Activated CD8-positive, alpha-beta memory T cell treated with anti-CD3 and anti-CD28 coated beads for 24 hours (primary cell): ENCODE measurements around the gene FGF7.
"Not testable (repeated sequence)": the region's sequence is repeated elsewhere in the genome, so short reads cannot be mapped to it uniquely, and the experiment has no call there.

Source experiments
- DNase-seq: peaks from one replicate; pipeline ENCODE4 v3.0.0-alpha.2; 2020

Gene FGF7

DNA sequence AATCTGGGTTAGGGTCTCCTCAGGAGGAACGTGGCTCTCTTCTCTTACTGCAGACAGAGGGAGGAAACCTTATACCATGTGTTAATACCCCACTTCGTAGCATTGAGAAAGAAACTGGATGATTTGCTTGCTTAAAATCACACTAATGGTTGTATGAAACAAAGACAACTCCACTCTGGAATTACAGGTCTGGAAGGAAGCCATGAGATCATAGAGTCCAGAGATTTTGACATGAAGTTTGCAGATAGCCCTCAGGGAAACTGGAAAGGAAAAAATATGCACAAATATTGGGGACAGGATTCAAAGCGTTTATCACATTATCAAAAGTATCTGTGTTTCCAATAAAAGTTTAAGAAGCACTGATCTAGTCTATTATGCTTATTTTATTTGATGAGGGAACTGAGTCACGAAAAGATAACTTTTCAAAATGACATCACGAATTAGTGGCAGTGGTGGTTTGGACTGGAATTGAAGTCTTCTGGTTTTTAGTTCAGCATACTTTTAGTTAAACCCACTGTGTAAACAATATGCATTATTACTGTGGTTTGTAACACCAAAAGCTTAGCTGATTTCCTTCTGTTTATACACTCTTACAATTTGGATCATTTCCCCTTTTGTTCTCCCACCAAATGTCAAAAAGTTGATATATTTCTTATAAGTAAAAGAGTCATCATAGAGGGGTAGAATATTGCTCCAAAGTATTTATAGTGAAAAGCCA lies 16.8 kb downstream of the FGF7 start:
- no peak for DNase-seq

GRCh38 chr15:49441356-49441755 lies 18.3 kb downstream of the FGF7 start:
- no peak for DNase-seq

DNA sequence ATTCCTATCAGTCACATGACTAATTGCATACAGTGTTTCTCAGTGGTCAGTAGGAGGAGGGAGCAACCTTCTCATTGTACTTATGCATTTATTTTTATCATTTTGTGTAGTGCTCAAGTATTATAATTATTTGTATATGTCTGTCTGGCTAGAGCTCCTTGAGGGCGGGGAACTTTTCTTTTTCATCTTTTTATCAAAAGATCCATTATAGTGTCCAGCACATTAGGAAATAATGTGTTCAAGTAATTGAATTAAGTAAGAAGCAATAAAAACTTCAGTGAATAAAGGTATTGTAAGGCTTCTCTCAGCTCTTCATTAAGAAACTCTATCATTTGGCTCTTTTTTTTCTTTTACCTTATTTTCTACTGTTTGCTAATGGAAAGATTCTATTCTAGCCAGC lies 18.8 kb downstream of the FGF7 start:
- DNase-seq: no peak

- DNase-seq: no peak
Observed at GRCh38 chr15:49452595-49452994, 29.6 kb downstream of the FGF7 start.

DNA sequence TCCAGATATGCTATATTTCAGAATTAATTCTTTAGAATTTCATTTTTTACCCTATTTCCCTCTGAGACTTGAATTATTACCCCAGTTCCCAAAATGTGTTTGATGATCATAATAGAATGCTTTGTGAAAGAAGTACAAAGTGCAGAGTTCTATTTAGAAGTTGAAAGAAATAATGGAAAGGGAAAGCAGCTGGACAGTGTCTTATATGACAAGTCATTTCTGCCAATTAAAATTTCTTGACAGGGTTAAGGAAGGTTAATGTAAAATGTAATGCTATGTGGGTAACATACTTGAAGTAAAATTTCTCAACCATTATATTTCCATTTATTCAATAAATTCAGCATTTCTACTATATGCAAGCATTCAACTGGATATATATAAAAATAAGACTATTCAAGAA lies 33.1 kb downstream of the FGF7 start:
- DNase-seq: no peak

DNA sequence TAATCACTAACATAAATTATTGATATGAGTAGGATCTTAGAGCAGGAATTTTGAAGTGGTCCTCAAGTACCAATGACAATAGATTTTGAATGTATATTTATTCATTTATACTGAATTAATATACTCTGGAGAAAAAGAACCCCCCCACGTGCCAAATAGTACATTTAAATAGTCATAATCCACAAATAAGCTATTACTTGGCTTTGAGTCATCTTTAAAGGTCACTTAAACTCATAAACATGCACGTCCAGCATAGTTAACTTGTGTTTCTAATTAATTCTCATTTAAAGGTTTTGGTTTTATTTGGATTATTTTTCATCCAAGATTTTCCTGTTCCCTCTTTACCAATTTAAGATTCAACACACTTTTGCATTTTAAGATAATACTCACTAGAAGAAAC lies 35.1 kb downstream of the FGF7 start:
- DNase-seq: no peak

- no peak for DNase-seq
Observed at GRCh38 chr15:49460411-49460941, 37.4 kb downstream of the FGF7 start.

DNA sequence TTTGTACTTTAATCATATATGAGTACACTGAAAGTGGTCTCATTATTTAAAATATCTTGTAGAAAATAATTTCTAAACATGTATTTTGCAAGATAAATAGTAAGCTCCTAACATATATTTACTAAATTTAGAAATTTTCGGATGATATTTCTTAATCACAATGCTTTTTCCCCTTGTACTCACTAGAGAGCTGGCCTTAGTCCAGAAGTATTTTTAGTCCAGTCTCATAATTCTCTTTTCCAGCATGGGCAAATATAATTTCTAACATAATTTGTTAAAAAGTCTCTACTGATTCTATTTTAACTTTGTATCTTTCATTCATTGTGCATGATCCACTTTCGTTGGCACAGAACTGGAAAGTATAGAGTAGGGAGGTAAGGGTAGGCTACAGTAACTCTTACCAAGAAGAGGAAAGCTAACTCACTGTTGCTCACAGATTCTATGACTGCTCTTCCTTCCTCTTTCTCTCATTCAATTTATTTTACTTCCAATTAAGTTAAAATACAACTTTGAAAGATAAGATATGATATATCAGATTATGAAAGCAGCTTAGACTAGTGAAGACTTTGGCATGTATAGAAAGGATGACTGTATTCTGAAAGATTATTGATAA lies 39.3 kb downstream of the FGF7 start:
- no peak for DNase-seq

GRCh38 chr15:49464522-49464921 lies 41.5 kb downstream of the FGF7 start:
- DNase-seq: no peak

- no peak for DNase-seq
Observed at GRCh38 chr15:49466119-49466518, 43.1 kb downstream of the FGF7 start.

DNA sequence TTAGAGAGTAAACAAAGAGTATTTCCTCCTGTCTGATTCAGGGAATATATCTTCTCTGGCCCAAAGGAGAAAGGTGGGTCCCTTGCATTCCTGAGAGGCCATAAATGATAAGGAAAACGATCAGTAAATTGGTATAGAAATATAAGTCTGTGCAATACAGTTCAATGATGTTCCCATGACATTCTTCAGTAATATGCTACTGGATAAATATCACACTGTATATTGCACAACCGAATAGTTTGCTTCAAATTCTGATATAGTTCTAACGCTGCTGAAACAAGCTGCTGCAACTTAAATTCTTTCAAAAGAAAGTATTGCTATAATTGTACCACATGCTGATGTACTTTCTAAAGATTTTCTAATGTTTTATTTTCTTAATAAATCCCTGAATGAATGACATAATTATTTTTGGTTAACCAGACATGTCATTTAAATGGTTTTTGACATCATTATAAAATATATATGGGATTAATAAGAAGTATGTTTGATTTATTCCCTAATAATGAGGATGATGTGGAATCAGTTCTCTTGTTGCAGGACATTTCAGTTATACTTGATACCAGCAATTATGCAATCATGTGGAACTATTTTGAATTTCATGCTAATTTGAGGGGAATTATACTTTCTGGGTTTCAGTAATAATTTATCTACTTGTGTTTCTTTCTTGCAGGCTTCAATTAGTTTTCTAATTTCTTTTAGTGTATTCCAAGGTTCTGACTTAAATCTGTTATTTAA lies 44.9 kb downstream of the FGF7 start:
- no peak for DNase-seq

GRCh38 chr15:49468481-49468839 lies 45.4 kb downstream of the FGF7 start:
- no peak for DNase-seq

GRCh38 chr15:49471248-49471647 lies 48.2 kb downstream of the FGF7 start:
- not testable (repeated sequence) for DNase-seq

- DNase-seq: no peak
Observed at GRCh38 chr15:49471733-49472132, 48.7 kb downstream of the FGF7 start.

DNA sequence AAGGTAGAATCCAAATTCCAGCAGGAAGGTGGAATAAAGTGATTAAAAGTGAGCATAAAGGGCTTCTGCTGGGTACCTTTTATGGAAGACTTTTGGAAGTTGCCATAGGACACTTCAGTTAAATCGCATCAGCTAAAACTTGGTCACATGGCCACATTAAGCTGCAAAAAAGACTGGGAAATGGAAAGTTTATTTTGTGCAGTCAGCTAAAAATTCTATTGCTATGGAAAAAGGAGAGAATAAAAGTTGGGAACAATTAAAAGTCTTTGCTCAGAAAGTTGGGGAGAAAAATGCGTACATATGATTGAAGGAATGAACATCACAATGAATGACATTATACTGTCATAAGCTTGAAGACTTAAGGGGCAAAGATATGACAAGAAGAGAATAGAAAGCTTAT lies 49.3 kb downstream of the FGF7 start:
- DNase-seq: no peak

GRCh38 chr15:49473031-49473430 lies 50.0 kb downstream of the FGF7 start:
- no peak for DNase-seq

DNA sequence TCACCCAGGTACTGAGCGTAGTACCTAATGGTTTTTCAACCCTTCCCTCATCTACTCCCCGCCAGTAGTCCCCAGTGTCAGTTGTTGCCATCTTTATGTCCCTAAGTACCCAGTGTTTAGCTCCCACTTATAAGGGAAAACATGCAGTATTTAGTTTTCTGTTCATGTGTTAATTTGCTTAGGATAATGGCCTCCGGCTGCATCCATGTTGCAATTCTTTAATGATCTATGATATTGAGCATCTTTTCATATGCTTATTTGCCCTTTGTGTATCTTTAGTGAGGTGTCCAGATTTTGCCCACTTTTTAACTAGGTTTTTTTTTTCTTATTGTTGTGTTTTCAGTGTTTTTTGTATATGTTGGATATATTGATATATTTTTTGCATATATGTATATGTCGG lies 55.0 kb downstream of the FGF7 start:
- not testable (repeated sequence) for DNase-seq

GRCh38 chr15:49478982-49479381 lies 55.9 kb downstream of the FGF7 start:
- not testable (repeated sequence) for DNase-seq

GRCh38 chr15:49485401-49485800 lies 62.4 kb downstream of the FGF7 start:
- DNase-seq: not testable (repeated sequence)

DNA sequence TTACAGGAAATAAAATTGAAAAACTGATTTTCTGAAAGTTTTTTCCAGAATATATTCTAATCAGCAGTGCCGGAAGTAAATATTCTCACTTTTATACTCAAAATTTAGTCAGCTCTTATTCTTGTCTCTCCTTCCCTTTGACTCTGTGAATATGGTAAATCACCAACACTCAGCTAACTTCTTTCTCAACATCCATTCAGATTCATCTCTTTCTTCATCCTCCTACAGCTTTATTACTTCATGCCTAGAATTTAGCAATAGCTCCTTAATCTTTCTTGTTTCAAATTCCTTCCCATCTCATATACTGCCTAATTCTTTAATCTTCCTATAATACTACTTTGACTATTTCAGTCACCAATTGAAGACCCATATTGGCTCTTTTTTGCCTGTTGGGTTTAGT lies 67.9 kb downstream of the FGF7 start:
- no peak for DNase-seq

DNA sequence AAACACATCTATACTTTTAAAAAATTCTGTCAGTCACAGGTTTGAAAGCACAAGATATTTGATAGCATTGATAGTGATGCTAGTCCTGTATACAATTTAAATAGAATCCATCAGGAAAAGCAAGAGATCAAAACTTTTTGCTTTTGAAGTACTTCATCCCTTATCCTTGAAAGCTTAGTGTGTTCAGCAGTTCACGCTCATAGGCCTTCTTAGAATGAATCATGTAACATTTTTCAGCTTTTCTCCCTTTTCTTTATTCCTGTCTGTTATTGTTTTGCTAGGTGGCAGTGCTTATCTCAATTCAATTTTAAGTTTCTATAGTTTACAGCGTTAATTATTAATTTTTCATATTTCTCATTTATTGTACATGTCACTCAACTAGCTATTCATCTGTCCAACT lies 69.1 kb downstream of the FGF7 start:
- DNase-seq: no peak

DNA sequence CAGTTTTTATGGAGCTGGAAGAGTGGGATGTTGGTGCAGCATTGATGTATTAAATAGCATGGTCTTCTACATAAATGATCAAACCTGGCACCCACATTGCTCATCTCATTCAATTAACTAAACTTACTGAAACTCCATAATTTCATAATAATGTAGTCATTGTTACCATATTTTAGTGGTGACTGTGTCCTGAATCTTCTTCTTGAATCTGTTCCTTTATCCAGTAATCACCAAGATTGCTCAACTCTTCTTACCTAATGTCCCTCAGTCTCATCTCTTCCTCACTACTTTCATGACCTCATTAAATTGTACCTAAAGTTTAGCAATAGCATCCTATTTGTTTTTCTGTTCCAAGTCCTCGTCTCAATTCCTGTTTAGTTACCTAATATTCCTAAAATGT lies 69.8 kb downstream of the FGF7 start:
- no peak for DNase-seq

GRCh38 chr15:49494842-49495241 lies 71.8 kb downstream of the FGF7 start:
- DNase-seq: no peak
